NCI-H69 (cell line): ENCODE data around the gene NOS1AP.
A peak's percentile ranks its signal among the peaks of the same experiment; 100 is the strongest.
"Not testable (repeated sequence)": the region's sequence is repeated elsewhere in the genome, so short reads cannot be mapped to it uniquely, and the experiment has no call there.

Experiments
- DNase-seq: peaks from one replicate; lab custom pipeline; 2025; lab: John Stamatoyannopoulos, UW

Gene NOS1AP

DNA sequence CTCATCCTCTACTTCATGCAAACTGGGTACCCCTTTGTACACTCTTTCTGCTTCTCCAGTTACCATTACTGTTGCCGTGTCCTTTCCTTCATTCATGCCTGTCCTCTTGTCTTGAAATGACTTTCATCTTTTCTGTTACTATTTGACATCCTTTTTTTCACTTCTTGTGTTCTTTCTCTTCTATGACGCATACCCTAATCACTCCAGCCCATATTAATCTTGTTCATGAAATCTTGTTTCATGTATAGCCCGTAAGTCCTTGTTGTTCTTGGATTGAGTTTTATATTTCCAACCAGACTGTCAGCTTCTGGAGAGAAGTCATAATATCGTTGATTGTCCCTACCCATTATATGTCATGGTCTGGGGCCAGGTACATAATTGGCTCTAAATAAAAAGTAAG is 126.1 kb downstream of the NOS1AP start:
- DNase-seq: no peak

DNA sequence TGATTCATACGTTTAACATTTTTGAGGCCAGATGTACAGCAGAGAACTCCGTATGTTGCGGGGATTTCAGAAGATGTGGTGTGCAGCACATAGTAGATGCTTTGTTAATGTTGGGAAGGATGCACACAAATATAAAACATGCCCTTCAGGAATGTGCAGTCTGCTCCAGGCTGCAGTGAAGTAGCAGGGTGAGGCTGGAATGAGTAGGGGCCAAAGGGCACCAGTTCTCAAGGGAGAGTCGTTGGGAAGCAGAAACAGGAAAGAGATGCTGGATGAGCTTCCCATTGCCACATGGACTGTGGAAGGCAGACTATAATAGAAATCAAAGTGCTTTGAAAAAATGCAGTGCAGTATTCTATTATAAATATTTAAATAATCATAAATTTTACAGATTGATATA is 126.9 kb downstream of the NOS1AP start:
- DNase-seq: peak; percentile 13

DNA sequence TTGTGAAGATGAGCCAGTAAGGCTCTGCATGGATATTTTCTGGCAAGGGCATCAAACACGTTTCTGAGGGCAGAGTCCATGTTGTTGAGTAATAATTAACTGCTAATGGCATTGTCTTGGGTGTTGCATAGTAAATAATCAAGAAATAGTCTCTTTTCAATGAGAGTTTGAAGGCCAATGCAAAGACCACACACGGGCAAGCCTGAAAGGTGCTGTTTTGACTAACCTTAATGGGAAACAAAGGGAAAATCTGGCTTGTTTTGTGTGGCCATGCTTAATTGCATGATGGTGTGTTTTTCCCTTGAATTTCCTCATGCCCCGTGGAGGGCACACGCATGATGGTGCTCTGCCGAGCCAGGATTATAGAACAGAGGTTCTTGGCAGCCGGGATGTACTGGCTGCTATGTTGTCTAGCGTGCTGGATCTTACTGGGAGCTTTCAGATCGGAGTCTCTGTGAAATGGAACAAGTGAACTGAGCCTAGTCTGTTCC is 127.6 kb downstream of the NOS1AP start:
- no peak for DNase-seq

DNA sequence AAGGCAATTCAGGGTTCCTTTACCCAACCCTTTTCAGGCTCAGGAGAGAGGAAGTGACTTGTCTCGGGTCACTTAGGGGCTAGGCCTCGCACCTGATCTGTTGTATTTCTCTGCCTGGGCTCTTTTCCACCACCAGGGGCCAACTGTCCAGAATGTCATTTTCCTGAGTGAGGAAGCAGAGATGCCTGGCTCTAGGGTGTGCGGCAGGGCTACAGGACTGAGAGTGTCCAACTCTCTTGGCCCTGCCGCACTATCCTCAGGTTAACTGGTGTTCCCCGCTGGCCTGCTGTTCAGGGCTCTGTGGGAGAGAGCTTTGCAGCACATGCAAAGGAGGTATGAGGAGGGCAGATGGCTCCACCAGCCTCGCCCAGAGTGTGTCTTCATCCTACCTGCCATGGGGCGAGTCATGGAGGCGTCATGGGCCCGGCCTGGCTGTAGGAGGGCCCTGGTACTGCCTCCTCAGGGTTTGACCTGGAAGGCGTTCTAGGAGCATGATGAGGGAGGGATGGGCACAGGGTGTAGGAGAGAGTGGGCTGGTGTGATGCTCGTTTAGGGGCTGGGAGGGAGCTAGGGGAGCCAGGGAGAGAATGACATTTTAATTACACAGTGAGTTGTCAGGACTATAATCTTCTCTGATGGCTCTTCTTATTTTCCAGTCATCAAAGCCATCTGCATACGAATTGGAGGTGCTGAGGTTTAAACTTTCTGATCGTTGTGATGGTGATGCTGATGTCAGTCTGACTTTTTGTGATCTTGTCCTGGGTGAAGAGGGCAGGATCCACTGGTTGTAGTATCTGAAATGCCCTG is 128.3 kb downstream of the NOS1AP start:
- peak; percentile 63 for DNase-seq

DNA sequence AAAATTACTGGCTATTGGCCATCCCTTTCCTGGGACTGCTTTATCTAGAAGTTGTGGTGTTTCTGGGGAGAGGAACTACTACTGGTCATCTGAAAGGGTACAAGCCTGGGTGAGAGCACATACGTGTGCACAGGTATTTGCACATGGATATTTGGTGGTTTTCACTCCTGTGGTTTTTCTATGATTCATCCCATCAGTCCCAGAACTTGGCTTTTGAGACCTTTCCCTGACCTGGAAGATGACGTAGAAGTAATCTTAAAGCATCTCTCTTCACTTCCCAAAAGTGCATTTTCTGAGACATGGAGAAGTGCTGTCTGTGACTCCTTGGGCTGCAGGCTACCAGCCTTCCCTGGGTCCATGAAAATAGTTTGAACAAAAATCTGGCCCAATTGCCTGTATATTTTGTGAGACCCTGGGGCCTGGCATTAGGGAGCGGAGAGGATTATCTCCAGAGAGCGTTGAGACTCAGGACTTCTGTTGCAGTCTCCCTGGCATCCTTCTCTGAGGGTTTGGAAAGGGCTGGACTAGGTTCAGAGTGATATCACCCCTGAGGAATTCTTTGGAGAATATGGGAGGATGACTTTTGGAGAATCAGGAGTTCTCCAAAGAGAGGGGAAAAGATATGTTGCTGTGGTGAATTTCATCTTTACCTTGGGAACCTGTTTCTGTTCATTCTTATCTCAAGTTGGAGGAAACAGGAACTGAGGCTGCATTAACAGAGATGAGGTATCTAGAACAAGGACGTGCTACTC is 130.8 kb downstream of the NOS1AP start:
- DNase-seq: no peak

DNA sequence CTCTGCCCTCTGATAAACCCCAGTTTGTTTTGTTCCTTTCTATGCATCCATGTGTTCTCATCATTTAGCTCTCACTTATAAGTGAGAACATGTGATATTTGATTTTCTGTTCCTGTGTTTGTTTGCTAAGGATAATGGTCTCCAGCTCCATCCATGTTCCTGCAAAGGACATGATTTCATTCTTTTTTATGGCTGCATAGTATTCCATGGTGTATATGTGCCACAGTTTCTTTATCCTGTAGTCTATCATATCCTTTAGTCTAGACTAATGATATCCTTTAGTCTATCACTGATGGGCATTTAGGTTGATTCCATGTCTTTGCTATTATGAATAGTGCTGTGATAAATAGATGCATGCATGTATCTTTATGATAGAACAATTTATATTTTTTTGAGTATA is 131.6 kb downstream of the NOS1AP start:
- not testable (repeated sequence) for DNase-seq

DNA sequence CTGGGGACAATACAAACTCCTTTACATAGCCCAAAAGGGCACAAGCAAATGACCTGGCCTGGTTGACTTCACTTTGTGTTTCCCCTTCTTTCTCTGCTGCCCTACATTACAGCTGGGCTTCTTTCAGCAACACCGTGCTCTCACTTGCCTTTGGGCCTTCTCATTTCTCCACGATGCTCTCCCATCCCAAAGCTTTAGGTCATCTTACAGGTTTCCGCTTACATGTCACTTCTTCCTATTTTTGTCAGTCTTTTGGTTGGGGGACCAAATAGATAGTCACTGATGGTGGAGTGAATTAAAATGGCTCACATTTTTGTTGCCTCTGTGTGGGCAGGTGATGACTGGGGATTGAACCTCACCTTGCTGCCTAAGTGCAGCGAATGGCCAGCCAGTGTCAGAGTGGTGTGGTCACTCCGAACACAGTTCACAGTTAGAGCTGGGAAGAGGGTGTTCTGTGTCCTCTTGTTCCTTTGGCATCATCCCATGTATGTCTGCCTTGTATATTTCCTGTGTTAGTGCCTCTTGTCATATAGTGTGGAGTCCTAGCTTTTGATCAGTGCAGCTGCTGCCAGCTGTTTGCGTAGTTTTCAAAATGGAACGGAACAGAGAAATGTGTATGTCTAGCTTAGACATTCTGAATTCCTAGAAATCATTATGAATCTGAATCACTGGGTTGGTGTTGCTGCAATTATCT is 134.8 kb downstream of the NOS1AP start:
- no peak for DNase-seq

DNA sequence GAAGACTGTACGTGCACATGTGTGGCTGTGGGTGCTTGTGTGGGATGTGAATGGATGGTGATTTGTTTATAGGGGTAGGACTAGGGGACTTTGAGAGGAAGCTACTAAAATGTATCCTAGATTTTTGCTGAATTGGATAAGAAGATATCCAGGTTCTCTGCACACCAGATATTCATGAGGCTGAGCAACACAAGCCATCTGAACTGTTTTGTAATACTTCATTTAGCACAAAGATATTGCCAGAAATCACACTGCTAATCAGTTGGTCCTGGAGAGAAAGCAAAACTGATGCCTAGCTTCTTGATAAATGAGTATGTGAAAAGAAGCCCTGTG is 135.3 kb downstream of the NOS1AP start:
- DNase-seq: peak; percentile 22

DNA sequence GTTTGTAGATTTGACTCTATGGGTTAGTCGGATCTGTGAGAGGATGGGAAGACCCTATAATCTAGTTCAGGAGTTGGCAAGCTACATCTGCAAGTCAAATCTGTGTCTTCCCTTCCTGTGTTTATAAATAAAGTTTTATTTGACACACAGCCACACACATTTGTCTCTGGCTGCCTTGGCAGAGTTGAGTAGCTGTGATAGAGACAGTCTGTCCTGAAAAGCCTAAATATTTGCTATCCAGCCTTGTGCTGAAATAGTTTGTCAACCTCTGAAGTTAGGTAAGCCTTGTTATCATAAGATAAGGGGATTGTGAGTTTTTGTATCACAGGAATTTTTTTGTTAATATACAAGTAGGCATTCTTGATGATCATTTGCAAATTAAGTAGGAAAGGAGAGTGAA is 136.8 kb downstream of the NOS1AP start:
- DNase-seq: peak; percentile 57

DNA sequence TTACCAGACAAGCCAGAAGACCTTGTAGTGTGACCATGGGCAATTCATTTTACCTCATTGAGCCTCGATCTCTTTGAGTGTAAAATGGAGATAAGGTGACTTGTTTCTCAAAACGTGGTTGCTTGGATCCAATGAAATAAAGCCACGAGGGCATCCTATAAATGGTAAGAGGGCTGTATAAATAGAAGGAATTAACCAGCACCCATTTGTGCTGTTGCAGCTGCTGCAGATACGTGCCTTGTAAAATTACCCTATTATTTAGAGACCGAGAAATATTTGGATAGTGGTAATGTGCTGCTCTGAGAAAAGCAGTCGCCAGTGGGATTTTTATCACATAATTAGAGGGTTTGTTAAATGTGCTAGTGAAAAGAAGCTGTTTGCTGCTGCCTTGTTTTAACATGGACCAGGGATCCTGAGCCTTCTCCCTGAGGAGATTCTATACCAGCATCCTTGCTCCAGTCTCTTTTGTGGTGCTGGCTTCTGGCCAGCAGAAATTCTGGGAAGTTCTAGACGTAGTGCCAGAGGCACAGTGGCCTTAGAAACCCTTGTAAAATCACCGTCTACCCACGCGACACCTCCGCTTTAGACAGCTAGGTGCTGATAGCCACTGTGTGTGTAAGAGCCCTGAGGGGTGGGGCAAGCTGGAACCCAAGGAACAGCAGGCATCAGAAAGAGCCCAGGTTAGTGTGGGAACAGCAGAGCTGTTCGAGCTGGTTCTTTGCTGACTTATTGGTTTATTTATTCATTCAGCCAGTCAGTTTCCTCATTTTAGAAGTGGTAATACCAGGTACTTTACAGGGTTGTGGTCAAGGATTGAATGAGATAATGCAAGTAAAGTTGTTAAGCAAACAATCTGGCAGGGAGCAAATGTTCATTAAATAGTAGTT is 137.5 kb downstream of the NOS1AP start:
- DNase-seq: peak; percentile 100

DNA sequence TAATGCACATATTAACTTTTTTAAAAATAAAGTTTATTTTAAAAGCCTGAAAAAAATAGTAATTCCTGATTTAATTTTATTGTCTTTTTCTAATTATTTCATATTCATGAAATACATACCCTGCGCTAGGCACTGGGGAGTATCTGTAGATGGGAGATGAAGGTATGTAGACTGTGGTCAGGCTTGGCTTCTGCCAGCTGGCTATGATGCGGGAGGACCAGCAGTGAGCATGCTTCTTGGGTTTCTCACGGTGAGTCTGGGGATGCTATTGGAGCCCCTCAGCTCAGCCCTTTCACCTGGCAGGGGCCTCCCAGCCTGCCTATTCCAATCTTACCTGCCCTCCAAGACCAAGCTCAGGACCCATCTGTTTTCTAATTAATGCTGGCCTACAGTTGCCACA is 138.4 kb downstream of the NOS1AP start:
- peak; percentile 52 for DNase-seq

DNA sequence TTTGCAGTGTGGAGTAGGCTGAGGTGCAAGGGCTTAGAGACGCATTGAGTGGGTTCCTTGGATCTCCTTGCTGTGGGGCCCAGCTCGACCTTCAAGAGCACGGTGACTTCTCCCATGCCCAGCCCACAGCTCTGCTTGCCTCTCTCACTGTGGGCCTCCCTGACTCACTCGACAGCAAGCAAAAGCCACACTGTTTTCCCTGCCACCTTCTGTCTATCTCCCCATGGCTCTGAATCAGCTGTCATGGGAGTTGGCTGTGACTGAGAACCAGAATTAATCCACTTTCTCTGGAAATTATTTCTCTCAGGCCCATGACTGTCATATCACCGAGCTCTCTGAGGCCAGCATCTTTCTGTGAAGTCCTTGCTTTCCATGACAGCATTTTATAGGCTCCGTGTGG is 140.7 kb downstream of the NOS1AP start:
- no peak for DNase-seq

DNA sequence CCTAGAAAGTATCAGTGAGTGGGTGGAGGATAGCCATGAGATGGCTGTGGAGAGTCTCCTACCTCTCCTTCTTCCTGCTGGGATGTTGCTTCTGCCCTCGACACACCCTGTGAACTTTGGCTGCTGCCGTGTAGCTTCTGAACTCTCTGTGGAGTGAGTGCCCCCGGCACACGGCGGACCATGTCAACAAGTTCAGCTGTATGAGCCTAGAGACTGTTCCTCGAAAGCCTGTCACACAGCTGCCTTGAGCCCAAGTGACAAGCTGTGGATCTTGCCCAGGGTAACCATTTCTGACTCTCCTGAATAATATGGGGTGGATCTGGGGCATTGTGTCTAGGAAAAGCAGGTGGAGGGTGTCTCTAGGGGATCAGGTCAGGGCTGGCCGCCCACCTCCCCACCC is 143.2 kb downstream of the NOS1AP start:
- no peak for DNase-seq

DNA sequence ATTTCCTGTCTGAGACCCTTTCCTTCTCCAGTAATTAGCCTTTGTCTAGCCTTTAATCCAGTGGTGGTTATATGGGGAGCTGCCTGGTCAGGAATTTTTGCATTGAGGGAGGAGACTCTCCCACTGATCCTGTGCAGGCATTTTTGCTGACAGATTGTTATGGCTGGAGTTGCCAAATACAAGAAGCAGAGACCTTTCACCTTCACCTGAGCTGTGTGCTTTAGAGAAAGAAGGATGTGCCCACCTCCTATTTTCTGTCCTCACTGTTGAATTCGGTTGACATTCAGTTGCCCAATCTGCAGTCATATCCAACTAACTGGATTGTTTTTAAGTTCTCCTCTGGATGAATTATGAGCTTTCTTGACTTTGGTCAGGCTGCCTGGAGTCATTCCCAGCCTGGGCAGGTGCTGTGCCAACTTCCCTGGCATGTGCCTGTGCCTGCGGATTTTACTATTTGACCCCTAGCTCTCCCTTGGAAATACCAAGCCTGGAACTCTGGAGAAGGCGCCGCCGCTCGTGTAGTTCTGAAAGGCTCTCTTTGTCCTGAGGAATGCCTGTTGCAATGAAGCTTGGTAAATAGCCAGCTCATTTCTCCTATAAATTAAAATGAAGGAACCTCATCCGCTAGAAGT is 143.9 kb downstream of the NOS1AP start:
- DNase-seq: peak; percentile 17

DNA sequence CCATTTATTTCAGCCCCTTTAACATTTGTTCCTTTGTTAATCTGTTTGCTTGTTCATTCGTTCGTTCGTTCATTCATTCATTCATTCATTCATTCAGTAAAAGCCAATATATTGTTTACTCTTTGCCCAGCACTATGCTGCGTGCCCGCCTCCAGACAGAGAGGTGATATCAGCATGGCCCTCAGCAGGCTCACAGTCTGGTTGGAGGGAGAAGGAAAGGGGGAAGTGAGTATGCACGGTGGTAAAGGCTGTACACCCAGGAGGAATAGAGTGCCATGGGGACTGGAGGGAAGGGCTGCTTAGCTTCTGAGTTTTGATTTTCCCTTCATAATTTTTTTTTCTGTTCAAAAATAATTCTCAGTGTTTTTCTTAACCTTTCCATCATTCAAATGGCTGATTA is 144.7 kb downstream of the NOS1AP start:
- peak; percentile 19 for DNase-seq

DNA sequence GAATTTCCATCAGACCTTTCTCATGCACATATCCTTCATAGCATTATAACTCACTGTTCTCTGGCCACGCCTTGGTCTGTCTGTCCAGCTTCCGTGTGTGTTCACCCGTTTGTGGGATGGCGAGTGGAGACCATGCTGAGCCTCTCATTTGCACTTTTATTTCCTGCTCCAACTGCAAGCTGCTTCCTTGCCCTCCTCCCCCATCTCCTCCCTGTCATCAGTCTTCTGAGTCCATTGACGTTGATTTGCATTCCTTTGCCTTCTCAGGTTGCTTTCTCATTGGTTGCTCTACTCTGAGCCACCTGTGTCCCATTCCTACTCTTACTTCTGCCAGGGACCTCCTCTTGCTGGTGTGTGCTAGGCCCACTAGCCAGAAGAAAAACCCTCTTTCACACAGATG is 146.4 kb downstream of the NOS1AP start:
- peak; percentile 90 for DNase-seq

DNA sequence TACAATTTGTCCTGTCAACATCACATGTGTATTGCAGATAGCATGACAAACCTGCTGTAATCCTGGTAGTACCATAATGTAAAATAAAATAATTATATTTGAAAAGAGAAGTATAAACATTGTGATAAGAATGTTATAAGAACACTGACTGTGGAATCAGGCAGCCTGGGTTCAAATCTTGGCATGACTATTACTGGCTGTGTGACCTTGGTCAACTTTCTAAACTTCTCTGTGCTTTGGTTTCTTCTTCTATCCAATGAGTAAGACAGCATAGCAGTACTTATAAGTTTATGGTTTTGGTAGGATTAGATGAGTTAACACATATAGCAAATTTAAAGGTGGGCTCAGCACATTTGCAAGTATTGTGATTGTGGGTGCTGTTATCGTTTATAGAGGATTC is 147.1 kb downstream of the NOS1AP start:
- DNase-seq: no peak

DNA sequence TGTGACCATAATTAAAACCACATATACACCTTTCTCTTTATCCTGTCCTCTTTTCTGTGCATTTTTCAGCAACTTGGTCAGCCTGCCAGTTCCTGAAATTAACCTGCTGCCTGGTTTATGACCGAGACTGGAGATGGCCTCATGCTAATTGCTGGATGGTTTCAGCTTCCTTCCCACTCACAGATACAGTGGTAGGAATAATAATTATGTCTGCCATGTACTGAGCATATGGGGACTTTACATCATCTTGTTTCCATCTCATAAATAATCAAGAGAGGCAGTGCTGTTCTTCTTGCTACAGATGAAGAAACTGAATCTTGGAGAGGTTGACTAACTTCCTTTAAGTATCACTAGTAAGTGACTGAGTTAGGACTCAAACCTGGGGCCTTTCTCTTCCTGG is 148.2 kb downstream of the NOS1AP start:
- DNase-seq: peak; percentile 67

DNA sequence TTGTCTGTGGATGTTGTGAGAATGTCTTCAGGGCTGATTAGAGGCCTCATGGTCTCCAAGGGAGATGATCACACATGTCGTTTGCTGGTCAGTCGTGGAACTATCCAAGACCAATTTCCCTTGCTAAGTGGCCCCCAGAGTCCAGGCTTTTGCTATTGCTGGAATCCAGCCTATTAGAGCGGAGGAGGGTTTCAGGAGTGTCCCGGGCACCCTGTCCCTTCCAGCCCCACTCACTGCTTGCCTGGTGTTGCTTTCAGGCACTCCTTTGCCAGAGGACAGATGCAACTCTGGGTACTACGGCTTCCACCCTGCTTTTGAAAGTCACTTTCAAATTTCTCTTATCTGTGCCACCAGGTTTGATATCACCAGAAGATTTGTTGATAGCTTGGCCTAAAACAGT is 149.1 kb downstream of the NOS1AP start:
- peak; percentile 55 for DNase-seq

DNA sequence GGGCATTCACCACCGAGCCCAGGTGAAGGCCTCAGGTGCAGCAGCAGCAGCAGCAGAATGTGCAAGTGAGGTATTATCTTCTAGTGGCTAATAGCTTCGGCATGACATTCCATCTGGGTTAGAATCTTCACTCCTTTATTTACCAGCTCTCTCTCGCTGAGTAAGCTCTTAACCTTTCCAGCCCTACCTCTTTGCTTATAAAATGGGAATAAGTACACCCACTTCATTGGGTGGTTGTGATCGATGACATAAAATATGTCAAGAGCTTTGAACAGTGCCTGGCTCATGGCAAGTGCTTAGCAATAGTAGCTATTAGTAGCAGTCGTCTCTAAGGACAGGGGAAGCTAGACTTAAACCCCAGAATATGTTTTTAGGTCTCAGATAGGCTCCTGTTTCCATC is 149.5 kb downstream of the NOS1AP start:
- DNase-seq: peak; percentile 87

DNA sequence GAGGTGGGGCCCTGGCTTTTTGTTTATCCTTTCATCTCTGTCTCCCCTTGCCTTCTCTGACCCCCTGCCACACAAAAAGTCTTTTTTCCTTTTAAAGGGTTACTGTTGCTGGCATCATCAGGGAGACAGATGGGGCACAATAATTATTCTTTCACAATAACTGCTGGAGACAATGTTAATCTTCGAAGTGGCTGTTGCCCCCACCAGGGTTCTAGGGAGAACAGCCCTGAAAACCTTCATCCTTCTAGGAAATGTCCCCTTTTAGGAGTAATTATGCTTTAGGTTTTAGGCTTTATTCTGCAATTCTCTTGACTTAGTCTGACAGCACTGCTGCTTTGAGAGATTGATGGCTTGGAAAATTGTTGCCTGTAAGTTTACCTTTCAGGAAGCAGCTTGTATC is 150.0 kb downstream of the NOS1AP start:
- peak; percentile 95 for DNase-seq
